NB4 (cell line): ENCODE measurements around the gene CHST11.

Experiments
- CTCF ChIP-seq: IDR thresholded peaks from one replicate; pipeline ENCODE4 v1.5.1; 2012; ENCODE audit warnings: low read depth, low read length
- MAX ChIP-seq: IDR thresholded peaks from 2 replicates; pipeline ENCODE4 v1.6.1; 2011; ENCODE audit warnings: low read depth, low read length
- POLR2A ChIP-seq: IDR thresholded peaks from 2 replicates; pipeline ENCODE4 v1.6.1; 2011; ENCODE audit warnings: mild to moderate bottlenecking; ENCODE audit not compliant: insufficient read length; ENCODE audit errors: extremely low read depth

- TF ChIP-seq CTCF (no peak), POLR2A (no peak), MAX (no peak)
These were observed 226.1 kb downstream of the CHST11 start for GRCh38 chr12:104682790-104683279.
